ENCODE results near the gene GAS2.

The GAS2 gene

DNA sequence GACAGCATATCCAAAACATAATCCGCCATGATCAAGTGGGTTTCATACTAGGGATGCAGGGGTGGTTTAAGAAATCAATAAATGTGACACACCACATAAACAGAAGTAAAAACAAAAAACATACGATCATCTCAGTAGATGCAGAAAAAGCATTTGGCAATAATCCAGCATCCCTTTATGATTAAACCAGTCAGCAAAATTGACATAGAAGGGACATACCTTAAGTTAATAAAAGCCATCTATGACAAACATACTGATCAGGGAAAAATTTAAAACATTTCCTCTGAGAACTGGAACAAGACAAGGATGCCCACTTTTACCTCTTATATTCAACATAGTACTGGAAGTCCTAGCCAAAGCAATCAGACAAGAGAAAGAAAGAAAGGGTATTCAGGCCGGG lies 49.6 kb downstream of the GAS2 start:
- no peaks in the 10 kb centered on the region for H3K9me3 ChIP-seq
- H3K4me3 ChIP-seq (ENCODE audit: low read depth in 1 of 2, low read length in 1 of 2): no peak overlapping the region
- H3K36me3 ChIP-seq: no peaks in the 10 kb centered on the region
- no peaks in the 10 kb centered on the region for H3K27me3 ChIP-seq
- TF ChIP-seq, protein P1, sequence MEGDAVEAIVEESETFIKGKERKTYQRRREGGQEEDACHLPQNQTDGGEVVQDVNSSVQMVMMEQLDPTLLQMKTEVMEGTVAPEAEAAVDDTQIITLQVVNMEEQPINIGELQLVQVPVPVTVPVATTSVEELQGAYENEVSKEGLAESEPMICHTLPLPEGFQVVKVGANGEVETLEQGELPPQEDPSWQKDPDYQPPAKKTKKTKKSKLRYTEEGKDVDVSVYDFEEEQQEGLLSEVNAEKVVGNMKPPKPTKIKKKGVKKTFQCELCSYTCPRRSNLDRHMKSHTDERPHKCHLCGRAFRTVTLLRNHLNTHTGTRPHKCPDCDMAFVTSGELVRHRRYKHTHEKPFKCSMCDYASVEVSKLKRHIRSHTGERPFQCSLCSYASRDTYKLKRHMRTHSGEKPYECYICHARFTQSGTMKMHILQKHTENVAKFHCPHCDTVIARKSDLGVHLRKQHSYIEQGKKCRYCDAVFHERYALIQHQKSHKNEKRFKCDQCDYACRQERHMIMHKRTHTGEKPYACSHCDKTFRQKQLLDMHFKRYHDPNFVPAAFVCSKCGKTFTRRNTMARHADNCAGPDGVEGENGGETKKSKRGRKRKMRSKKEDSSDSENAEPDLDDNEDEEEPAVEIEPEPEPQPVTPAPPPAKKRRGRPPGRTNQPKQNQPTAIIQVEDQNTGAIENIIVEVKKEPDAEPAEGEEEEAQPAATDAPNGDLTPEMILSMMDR (IDR thresholded peaks at IDR 0.05): no peak
- H3K4me1 ChIP-seq (ENCODE audit: control insufficient read depth in 1 of 2, insufficient read depth in 1 of 2, low read depth in 1 of 2, low read length in 1 of 2): no peaks in the 10 kb centered on the region
- no peak overlapping the region for H3K27ac ChIP-seq

DNA sequence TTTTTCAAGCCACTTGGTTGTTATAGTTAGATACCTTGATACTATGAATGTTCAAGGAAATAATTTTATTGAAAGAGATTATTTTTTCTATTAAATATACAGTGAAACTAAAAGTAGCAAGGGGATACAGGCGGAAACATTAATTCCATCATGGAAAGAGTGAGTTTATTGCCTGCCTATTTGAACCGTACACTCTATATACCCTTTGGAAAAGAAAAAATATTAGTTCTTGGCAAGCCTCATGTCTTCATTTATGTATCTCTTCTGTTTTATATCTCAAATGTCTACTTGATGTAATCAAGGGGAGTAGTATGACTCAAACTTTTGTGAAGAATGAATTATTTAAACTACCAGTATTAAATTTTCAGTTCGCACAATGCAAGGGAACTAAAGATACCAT lies 54.0 kb downstream of the GAS2 start:
- Histone ChIP-seq H3K27me3 (peaks cover 7% of the 10 kb centered on the region), H3K4me3 (ENCODE audit: low read depth in 1 of 2, low read length in 1 of 2) (no peak overlapping the region), H3K4me1 (ENCODE audit: control insufficient read depth in 1 of 2, insufficient read depth in 1 of 2, low read depth in 1 of 2, low read length in 1 of 2) (no peaks in the 10 kb centered on the region), H3K36me3 (no peaks in the 10 kb centered on the region), H3K27ac (no peak overlapping the region), H3K9me3 (no peaks in the 10 kb centered on the region)
- TF ChIP-seq, protein P1 (IDR thresholded peaks at IDR 0.05): no peak

DNA sequence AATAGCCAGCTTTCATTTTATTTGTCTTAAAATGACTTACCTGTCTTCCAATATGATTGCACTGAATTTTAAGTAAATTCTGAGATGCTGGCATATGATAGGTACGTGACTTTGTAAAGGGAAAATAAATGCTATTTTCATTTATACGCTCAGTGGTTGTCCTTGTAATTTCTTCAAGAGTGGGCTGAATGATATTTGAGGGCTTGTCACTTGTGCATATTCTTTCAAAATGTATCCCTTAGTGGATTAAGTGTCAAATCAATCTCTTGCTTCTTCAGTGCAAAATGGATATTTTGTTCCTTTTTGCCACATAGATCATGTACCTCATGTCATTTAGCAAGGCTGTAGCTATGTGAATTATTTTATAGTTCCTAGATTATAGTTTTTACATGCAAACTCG lies 56.9 kb downstream of the GAS2 start:
- Histone ChIP-seq H3K27ac (no peak overlapping the region), H3K27me3 (peaks cover 7% of the 10 kb centered on the region), H3K9me3 (no peaks in the 10 kb centered on the region), H3K4me3 (ENCODE audit: low read depth in 1 of 2, low read length in 1 of 2) (no peak overlapping the region), H3K4me1 (ENCODE audit: control insufficient read depth in 1 of 2, insufficient read depth in 1 of 2, low read depth in 1 of 2, low read length in 1 of 2) (no peaks in the 10 kb centered on the region), H3K36me3 (no peaks in the 10 kb centered on the region)
- TF ChIP-seq, protein P1 (IDR thresholded peaks at IDR 0.05): no peak

DNA sequence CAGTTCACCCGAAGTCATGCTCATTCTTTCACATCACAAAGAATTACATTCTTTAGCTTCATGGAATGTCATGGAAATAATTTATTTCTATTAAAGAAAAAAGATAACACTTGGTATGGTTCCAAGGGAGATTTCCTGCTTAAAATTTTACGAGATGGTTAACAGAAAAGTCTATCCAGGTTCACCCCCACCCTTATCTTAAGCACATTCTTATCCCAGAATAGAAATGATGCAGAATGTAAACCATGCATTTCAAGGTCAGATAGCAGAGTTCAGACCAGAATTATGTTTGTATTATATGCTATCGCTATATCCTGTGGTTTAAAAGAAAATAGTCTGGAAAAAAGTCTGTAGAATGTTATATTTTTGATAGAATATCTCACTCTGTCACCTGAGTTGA lies 58.7 kb downstream of the GAS2 start:
- H3K4me1 ChIP-seq (ENCODE audit: control insufficient read depth in 1 of 2, insufficient read depth in 1 of 2, low read depth in 1 of 2, low read length in 1 of 2): no peaks in the 10 kb centered on the region
- TF ChIP-seq, protein P1 (IDR thresholded peaks at IDR 0.05): no peak
- H3K27ac ChIP-seq: no peak overlapping the region
- no peaks in the 10 kb centered on the region for H3K36me3 ChIP-seq
- H3K4me3 ChIP-seq (ENCODE audit: low read depth in 1 of 2, low read length in 1 of 2): no peak overlapping the region
- peaks cover 7% of the 10 kb centered on the region for H3K27me3 ChIP-seq
- H3K9me3 ChIP-seq: no peaks in the 10 kb centered on the region

DNA sequence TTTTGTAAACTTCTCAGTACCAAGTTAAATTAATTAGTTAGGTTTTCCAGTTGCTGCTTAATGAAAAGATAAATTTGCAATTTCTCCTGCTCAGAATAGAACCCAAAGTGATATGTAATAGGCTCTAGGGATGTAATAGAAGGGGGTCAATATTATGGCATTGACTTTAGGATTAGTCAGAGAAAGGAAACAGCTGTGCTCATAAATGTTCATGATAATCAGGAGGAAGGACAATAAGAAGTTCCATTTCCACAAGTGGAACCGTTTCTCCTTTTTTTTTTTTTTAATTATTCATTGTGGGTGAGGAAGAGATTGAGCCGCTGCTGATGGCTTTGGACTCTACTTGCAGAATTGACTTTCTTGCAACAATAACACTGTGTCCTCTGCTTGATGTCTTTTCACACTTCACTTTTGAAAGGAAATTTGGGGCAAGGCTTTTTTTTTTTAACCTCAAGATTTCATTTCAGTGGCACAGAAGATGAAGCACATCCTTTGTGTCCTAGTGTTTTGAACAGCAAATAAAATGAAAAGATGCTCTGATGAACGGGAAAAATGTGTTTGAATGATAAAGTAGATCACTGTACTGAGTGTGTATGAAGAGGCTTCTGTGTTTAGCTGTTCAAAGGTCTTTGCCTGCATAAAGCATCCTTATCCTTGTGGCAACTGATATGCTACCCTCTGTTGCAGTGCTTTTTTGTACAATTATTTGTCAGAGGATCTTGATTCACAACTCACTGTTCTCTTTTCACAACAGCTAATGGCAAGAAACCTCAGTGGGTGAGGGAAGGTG lies 62.4 kb downstream of the GAS2 start:
- Histone ChIP-seq H3K4me3 (ENCODE audit: low read depth in 1 of 2, low read length in 1 of 2) (no peak overlapping the region), H3K36me3 (no peaks in the 10 kb centered on the region), H3K9me3 (no peaks in the 10 kb centered on the region), H3K27ac (no peak overlapping the region), H3K27me3 (peaks cover under 1% of the 10 kb centered on the region), H3K4me1 (ENCODE audit: control insufficient read depth in 1 of 2, insufficient read depth in 1 of 2, low read depth in 1 of 2, low read length in 1 of 2) (no peaks in the 10 kb centered on the region)
- TF ChIP-seq, protein P1 (IDR thresholded peaks at IDR 0.05): no peak
